GM18498 (cell line): ENCODE results near the gene RBBP9.
"Not testable (repeated sequence)": the region's sequence is repeated elsewhere in the genome, so short reads cannot be mapped to it uniquely, and the experiment has no call there.

Source experiments
- ATAC-seq: cut with Tn5 transposase; IDR thresholded peaks from one replicate; pipeline ENCODE4 v1.9.1; 2021; ENCODE audit warnings: mild to moderate bottlenecking, moderate library complexity; ENCODE audit not compliant: unreplicated experiment

The RBBP9 gene

GRCh38 chr20:18506744-18507143 lies 9.7 kb upstream of the RBBP9 start:
- ATAC-seq, result no peak

- no peak for ATAC-seq
These were observed 7.5 kb upstream of the RBBP9 start for GRCh38 chr20:18504479-18505060.

- ATAC-seq, result not testable (repeated sequence)
These were observed 4.6 kb upstream of the RBBP9 start for GRCh38 chr20:18501672-18502071.

- no peak for ATAC-seq
These were observed 578 bp upstream of the RBBP9 start for GRCh38 chr20:18497603-18498002.

GRCh38 chr20:18496042-18496441 lies 983 bp downstream of the RBBP9 start:
- ATAC-seq, result no peak

- ATAC-seq, result no peak
These were observed 8.7 kb downstream of the RBBP9 start for GRCh38 chr20:18488301-18488700.

- no peak for ATAC-seq
These were observed 15.4 kb downstream of the RBBP9 start for GRCh38 chr20:18481596-18481995.

GRCh38 chr20:18477821-18478220 lies 19.2 kb downstream of the RBBP9 start:
- no peak for ATAC-seq

GRCh38 chr20:18477218-18477617 lies 19.8 kb downstream of the RBBP9 start:
- ATAC-seq, result no peak

GRCh38 chr20:18466894-18467730 lies 29.9 kb downstream of the RBBP9 start, which contains the start of the genes DZANK1 and POLR3F:
Gene DZANK1, minus strand, starts transcription at chr20:18467030. Its CDS starts 1,672 bp downstream, at chr20:18465358.
Gene POLR3F, plus strand, starts transcription at chr20:18467390. Its CDS starts 117 bp downstream, at chr20:18467507.
- peak; percentile 99 for ATAC-seq

- peak; percentile 33 for ATAC-seq
These were observed 30.5 kb downstream of the RBBP9 start for GRCh38 chr20:18466574-18466893.

- ATAC-seq, result no peak
These were observed 31.4 kb downstream of the RBBP9 start for GRCh38 chr20:18465536-18466200.

GRCh38 chr20:18456600-18456999 lies 40.4 kb downstream of the RBBP9 start:
- ATAC-seq, result no peak

- no peak for ATAC-seq
These were observed 53.1 kb downstream of the RBBP9 start for GRCh38 chr20:18443886-18444285.

- no peak for ATAC-seq
These were observed 56.6 kb downstream of the RBBP9 start for GRCh38 chr20:18440403-18440802.

GRCh38 chr20:18436847-18437246 lies 60.2 kb downstream of the RBBP9 start:
- ATAC-seq, result no peak
